Upper lobe of left lung (tissue), 4 donors: ENCODE measurements around the gene KANTR.

Experiments
- CTCF ChIP-seq, 6 experiments: fragments of 450-650 bp in 4 of 6; fragments of 200-600 bp in 2 of 6; sonication (generic) in 2 of 6; IDR thresholded peaks; one replicate each; pipeline ENCODE4 v1.5.1; 2016 to 2019; ENCODE audit warnings: antibody characterized with exemption in 6 of 6
- EP300 ChIP-seq, 4 donors: sonication (generic); formaldehyde crosslinking; IDR thresholded peaks; one replicate each; pipeline ENCODE4 v1.5.1; 2017; ENCODE audit warnings: antibody characterized with exemption in 4 of 4, control low read depth in 2 of 4
- POLR2A ChIP-seq, 4 donors: fragments of 450-650 bp; IDR thresholded peaks; one replicate each; pipeline ENCODE4 v1.5.1; 2016 to 2017; ENCODE audit warnings: antibody characterized with exemption in 4 of 4, mild to moderate bottlenecking in 2 of 4
- POLR2AphosphoS5 ChIP-seq, 2 donors: sonication (generic); formaldehyde crosslinking; IDR thresholded peaks; one replicate each; pipeline ENCODE4 v1.5.1; 2017; ENCODE audit warnings: antibody characterized with exemption in 2 of 2

- TF ChIP-seq CTCF (IDR thresholded peaks at IDR 0.05) = no peak
- no peak for TF ChIP-seq POLR2A (IDR thresholded peaks at IDR 0.05)
- TF ChIP-seq EP300 (IDR thresholded peaks at IDR 0.05) = no peak
- TF ChIP-seq POLR2AphosphoS5 (IDR thresholded peaks at IDR 0.05) = no peak
These were observed 41.6 kb downstream of the KANTR start for GRCh38 chrX:53135581-53135980.
